GM23338 (cell line): ENCODE measurements around the gene GLP1R. TPM values are rescaled to one million over a fixed set of nuclear protein-coding genes. Genes with fewer than 3 reads are reported as not detected.

Experiments used
- ATAC-seq: fragments of 200-7000 bp; cut with Tn5 transposase; 3 replicates; pipeline ENCODE4 v1.9.1; 2020
- DNase-seq: peaks from one replicate; pipeline ENCODE4 v3.0.0-alpha.2; 2015; ENCODE audit warnings: low spot score
- H2AFZ ChIP-seq: fragments of 200-600 bp; sonication (generic); 2 replicates; pipeline ENCODE4 v1.8.0; 2016; ENCODE audit warnings: antibody characterized with exemption, mild to moderate bottlenecking, moderate library complexity
- H3F3A ChIP-seq: fragments of 200-600 bp; sonication (generic); replicated peaks from 2 replicates; pipeline ENCODE4 v1.8.0; 2017; ENCODE audit warnings: antibody characterized with exemption, mixed run types, low read depth
- H3K27ac ChIP-seq: fragments of 200-600 bp; sonication (generic); 2 replicates; pipeline ENCODE4 v1.6.1; 2016; ENCODE audit warnings: low read depth
- H3K27me3 ChIP-seq: fragments of 200-600 bp; sonication (generic); 2 replicates; pipeline ENCODE4 v1.8.0; 2016; ENCODE audit warnings: mild to moderate bottlenecking, mixed run types, moderate library complexity; ENCODE audit not compliant: insufficient read depth
- H3K36me3 ChIP-seq: fragments of 200-600 bp; sonication (generic); 2 replicates; pipeline ENCODE4 v1.8.0; 2016; ENCODE audit warnings: mild to moderate bottlenecking; ENCODE audit not compliant: insufficient read depth
- H3K4me1 ChIP-seq: fragments of 200-600 bp; sonication (generic); 2 replicates; pipeline ENCODE4 v1.8.0; 2016; ENCODE audit warnings: mild to moderate bottlenecking, moderate library complexity; ENCODE audit not compliant: insufficient read depth
- H3K4me2 ChIP-seq: fragments of 200-600 bp; sonication (generic); 2 replicates; pipeline ENCODE4 v1.7.1; 2017; ENCODE audit warnings: mixed run types
- H3K4me3 ChIP-seq: fragments of 200-600 bp; sonication (generic); 2 replicates; pipeline ENCODE4 v1.6.1; 2016; ENCODE audit warnings: mixed run types
- H3K79me2 ChIP-seq: fragments of 200-600 bp; sonication (generic); replicated peaks from 2 replicates; pipeline ENCODE4 v1.8.0; 2017; ENCODE audit warnings: mild to moderate bottlenecking; ENCODE audit not compliant: insufficient read depth
- H3K9me2 ChIP-seq: fragments of 200-600 bp; sonication (generic); 2 replicates; pipeline ENCODE4 v1.8.0; 2017; ENCODE audit not compliant: insufficient read depth
- H4K20me1 ChIP-seq: fragments of 200-600 bp; sonication (generic); replicated peaks from 2 replicates; pipeline ENCODE4 v1.8.0; 2017; ENCODE audit warnings: mild to moderate bottlenecking; ENCODE audit not compliant: insufficient read depth
- H3K27ac Mint-ChIP-seq: 2 replicates; pipeline ENCODE4 v1.8.0; 2020; ENCODE audit warnings: inconsistent platforms, mild to moderate bottlenecking, moderate library complexity, mixed read lengths
- H3K27me3 Mint-ChIP-seq: 3 replicates; pipeline ENCODE4 v1.8.0; 2022; ENCODE audit warnings: low read depth, mild to moderate bottlenecking, moderate library complexity, mixed read lengths, inconsistent platforms; ENCODE audit not compliant: insufficient read depth, poor library complexity
- H3K36me3 Mint-ChIP-seq: 3 replicates; pipeline ENCODE4 v1.8.0; 2021; ENCODE audit warnings: low read depth, mild to moderate bottlenecking, inconsistent platforms, moderate library complexity, mixed read lengths
- H3K4me1 Mint-ChIP-seq: 3 replicates; pipeline ENCODE4 v1.8.0; 2020; ENCODE audit warnings: mild to moderate bottlenecking, inconsistent platforms, mixed read lengths
- H3K4me3 Mint-ChIP-seq: 3 replicates; pipeline ENCODE4 v1.8.0; 2021; ENCODE audit warnings: moderate library complexity, mild to moderate bottlenecking, inconsistent platforms, mixed read lengths
- H3K9me3 Mint-ChIP-seq: 3 replicates; pipeline ENCODE4 v1.8.0; 2020; ENCODE audit warnings: moderate library complexity, mild to moderate bottlenecking, inconsistent platforms, mixed read lengths
- CREB1 ChIP-seq: fragments of 250-450 bp; sonication (Bioruptor Pico); IDR thresholded peaks from 2 replicates; pipeline ENCODE4 v1.5.0; 2020; ENCODE audit warnings: low read depth, mild to moderate bottlenecking, moderate library complexity
- CTCF ChIP-seq, 2 experiments: fragments of 200-600 bp in 1 of 2; sonication (generic) in 1 of 2; conservative IDR thresholded peaks; 2 replicates each; pipeline versions ENCODE4 v1.5.1 to v1.6.1; 2016 to 2017; ENCODE audit warnings: antibody characterized with exemption in 2 of 2, low read depth in 2 of 2, mild to moderate bottlenecking in 2 of 2, moderate library complexity in 1 of 2
- EZH2phosphoT487 ChIP-seq: fragments of 200-600 bp; sonication (generic); IDR thresholded peaks from one replicate; pipeline ENCODE4 v1.8.1; 2018; ENCODE audit warnings: antibody characterized with exemption; ENCODE audit not compliant: unreplicated experiment
- NANOG ChIP-seq: IDR thresholded peaks from 2 replicates; pipeline ENCODE4 v1.6.1; 2016; ENCODE audit warnings: antibody characterized with exemption, borderline replicate concordance
- STAT1 ChIP-seq: IDR thresholded peaks from one replicate; pipeline ENCODE4 v1.6.1; 2016; ENCODE audit warnings: antibody characterized with exemption; ENCODE audit not compliant: unreplicated experiment
- ZNF331 ChIP-seq: fragments of 250-450 bp; sonication (Bioruptor Pico); IDR thresholded peaks from 2 replicates; pipeline ENCODE4 v1.5.0; 2020; ENCODE audit warnings: low read depth, mild to moderate bottlenecking, moderate library complexity
- ZNF462 ChIP-seq: fragments of 250-450 bp; sonication (Bioruptor Pico); IDR thresholded peaks from 2 replicates; pipeline ENCODE4 v1.5.0; 2020; ENCODE audit warnings: mild to moderate bottlenecking, moderate library complexity
- polyA plus RNA-seq: library from polyadenylated mRNA; unstranded; fragments of >200 nt; fragmentation: Nextera tagmentation; extraction: Ambion mirVana; gene quantifications from 2 replicates; pipeline ENCODE4 v1.2.1, GENCODE V29; 2016
- total RNA-seq: library from RNA; depleted of rRNA; stranded (reverse); fragments of >200 nt; shearing (Covaris generic); gene quantifications from 2 replicates; pipeline ENCODE4 v1.2.3, GENCODE V29; 2014

GLP1R gene
- total and polyA plus RNA-seq, 2 experiments from 2014 or later, result 0.42 to 3.7 TPM

- no peaks in the 10 kb centered on the region for H3K27me3 ChIP-seq
- no peak overlapping the region for H3K4me2 ChIP-seq
- no peaks in the 10 kb centered on the region for H3K79me2 ChIP-seq
- H3F3A ChIP-seq, result no peaks in the 10 kb centered on the region
- TF ChIP-seq NANOG (no peak), EZH2phosphoT487 (no peak), ZNF462 (CRISPR knock-in tag) (no peak), STAT1 (no peak), CTCF (conservative IDR thresholded peaks at IDR 0.05; ENCODE audit: low read depth in 2 of 2) (no peak), CREB1 (no peak), ZNF331 (CRISPR knock-in tag) (no peak)
- H3K4me3 ChIP-seq, result no peak overlapping the region
- H3K36me3 ChIP-seq, result no peaks in the 10 kb centered on the region
- no peak overlapping the region; the same call in 2 of the 3 replicates for H3K4me3 Mint-ChIP-seq
- H3K36me3 Mint-ChIP-seq, result peaks cover 3% of the 10 kb centered on the region; the same call in 2 of the 3 replicates
- no peaks in the 10 kb centered on the region for H3K9me3 Mint-ChIP-seq
- H3K4me1 ChIP-seq, result peaks cover 9% of the 10 kb centered on the region; the same call in 1 of the 2 replicates
- H2AFZ ChIP-seq, result no peak overlapping the region
- H3K9me2 ChIP-seq, result no peaks in the 10 kb centered on the region
- DNase-seq, result no peak
- H4K20me1 ChIP-seq, result peaks cover 3% of the 10 kb centered on the region; the same call in 1 of the 2 replicates
- no peak overlapping the region for H3K27ac Mint-ChIP-seq
- H3K4me1 Mint-ChIP-seq, result peaks cover 13% of the 10 kb centered on the region
- no peak for ATAC-seq
- peaks cover 11% of the 10 kb centered on the region for H3K27me3 Mint-ChIP-seq
- H3K27ac ChIP-seq, result no peak overlapping the region
Measured at GRCh38 chr6:39056681-39057080, 8.1 kb downstream of the GLP1R start.
